ENCODE measurements around the gene CAMKK2. TPM values are rescaled to one million over a fixed set of nuclear protein-coding genes. Genes with fewer than 3 reads are reported as not detected.

CAMKK2 gene
- total and polyA plus RNA-seq, 4 donors: 10.5 to 26.0 (median 20.5) TPM

DNA sequence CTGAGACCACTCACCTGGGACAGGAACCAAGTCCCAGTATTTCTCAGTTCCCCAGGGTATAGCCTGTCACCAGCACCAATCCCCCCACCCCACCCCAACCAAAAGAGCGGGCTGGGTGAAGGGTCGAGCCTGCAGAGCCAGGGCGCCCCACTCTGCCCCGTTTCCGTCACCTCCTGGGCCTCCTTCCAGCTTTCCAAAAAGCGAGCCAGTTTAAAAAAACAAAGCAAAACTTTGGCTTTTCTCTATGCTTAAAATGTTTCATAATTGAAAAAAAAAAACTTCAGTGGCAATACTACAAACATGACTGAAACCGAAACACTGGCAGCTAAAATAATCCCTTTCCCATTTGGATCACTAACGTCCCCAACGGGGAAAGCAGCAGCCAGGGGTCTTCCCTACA is 7.5 kb downstream of the CAMKK2 start:
- DNase-seq (ENCODE audit: low spot score): no peak
- TF ChIP-seq NR2F2 (IDR thresholded peaks at IDR 0.05) (peak; percentile 60), HNF4A (conservative IDR thresholded peaks at IDR 0.05) (no peak)
- TF ChIP-seq, protein P1, sequence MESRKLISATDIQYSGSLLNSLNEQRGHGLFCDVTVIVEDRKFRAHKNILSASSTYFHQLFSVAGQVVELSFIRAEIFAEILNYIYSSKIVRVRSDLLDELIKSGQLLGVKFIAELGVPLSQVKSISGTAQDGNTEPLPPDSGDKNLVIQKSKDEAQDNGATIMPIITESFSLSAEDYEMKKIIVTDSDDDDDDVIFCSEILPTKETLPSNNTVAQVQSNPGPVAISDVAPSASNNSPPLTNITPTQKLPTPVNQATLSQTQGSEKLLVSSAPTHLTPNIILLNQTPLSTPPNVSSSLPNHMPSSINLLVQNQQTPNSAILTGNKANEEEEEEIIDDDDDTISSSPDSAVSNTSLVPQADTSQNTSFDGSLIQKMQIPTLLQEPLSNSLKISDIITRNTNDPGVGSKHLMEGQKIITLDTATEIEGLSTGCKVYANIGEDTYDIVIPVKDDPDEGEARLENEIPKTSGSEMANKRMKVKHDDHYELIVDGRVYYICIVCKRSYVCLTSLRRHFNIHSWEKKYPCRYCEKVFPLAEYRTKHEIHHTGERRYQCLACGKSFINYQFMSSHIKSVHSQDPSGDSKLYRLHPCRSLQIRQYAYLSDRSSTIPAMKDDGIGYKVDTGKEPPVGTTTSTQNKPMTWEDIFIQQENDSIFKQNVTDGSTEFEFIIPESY (IDR thresholded peaks at IDR 0.05): no peak
- TF ChIP-seq, protein P2, sequence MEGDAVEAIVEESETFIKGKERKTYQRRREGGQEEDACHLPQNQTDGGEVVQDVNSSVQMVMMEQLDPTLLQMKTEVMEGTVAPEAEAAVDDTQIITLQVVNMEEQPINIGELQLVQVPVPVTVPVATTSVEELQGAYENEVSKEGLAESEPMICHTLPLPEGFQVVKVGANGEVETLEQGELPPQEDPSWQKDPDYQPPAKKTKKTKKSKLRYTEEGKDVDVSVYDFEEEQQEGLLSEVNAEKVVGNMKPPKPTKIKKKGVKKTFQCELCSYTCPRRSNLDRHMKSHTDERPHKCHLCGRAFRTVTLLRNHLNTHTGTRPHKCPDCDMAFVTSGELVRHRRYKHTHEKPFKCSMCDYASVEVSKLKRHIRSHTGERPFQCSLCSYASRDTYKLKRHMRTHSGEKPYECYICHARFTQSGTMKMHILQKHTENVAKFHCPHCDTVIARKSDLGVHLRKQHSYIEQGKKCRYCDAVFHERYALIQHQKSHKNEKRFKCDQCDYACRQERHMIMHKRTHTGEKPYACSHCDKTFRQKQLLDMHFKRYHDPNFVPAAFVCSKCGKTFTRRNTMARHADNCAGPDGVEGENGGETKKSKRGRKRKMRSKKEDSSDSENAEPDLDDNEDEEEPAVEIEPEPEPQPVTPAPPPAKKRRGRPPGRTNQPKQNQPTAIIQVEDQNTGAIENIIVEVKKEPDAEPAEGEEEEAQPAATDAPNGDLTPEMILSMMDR (IDR thresholded peaks at IDR 0.05; ENCODE audit: low read depth, low read length, missing input control): no peak
- 56% methylated on average over 9 of the region's 9 CpGs for WGBS
- no peaks in the 10 kb centered on the region for H3K27me3 ChIP-seq (ENCODE audit: control insufficient read depth in 4 of 4, insufficient read depth in 4 of 4, low read length in 3 of 4)
- H3K4me3 ChIP-seq (ENCODE audit: low read depth in 1 of 3, low read length in 3 of 3): no peak overlapping the region
- no peak overlapping the region for H3K9ac ChIP-seq (ENCODE audit: low read depth in 1 of 2, low read length in 2 of 2)
- peaks cover 0 to 14% (median 4%) of the 10 kb centered on the region in 4 donors for H3K4me1 ChIP-seq (ENCODE audit: control insufficient read depth in 4 of 4, insufficient read depth in 4 of 4, low read length in 3 of 4)
- H3K36me3 ChIP-seq (ENCODE audit: control insufficient read depth in 4 of 4, insufficient read depth in 3 of 4, low read depth in 1 of 4, low read length in 3 of 4): peaks cover 0 to 6% (median 3%) of the 10 kb centered on the region in 4 donors
- H3K9me3 ChIP-seq (ENCODE audit: control insufficient read depth in 4 of 4, low read length in 3 of 4): no peaks in the 10 kb centered on the region
- peak overlapping the region in 1 of 2 donors; percentile 23 for H3K27ac ChIP-seq (ENCODE audit: low read depth in 1 of 2, low read length in 2 of 2)

GRCh38 chr12:121288158-121288845 is 8.2 kb downstream of the CAMKK2 start:
- no peak for DNase-seq (ENCODE audit: low spot score)
- Histone ChIP-seq H3K36me3 (ENCODE audit: control insufficient read depth in 4 of 4, insufficient read depth in 3 of 4, low read depth in 1 of 4, low read length in 3 of 4) (peaks cover 0 to 6% (median 3%) of the 10 kb centered on the region in 4 donors), H3K9ac (ENCODE audit: low read depth in 1 of 2, low read length in 2 of 2) (no peak overlapping the region), H3K27me3 (ENCODE audit: control insufficient read depth in 4 of 4, insufficient read depth in 4 of 4, low read length in 3 of 4) (no peaks in the 10 kb centered on the region), H3K9me3 (ENCODE audit: control insufficient read depth in 4 of 4, low read length in 3 of 4) (no peaks in the 10 kb centered on the region), H3K27ac (ENCODE audit: low read depth in 1 of 2, low read length in 2 of 2) (peak overlapping the region in 1 of 2 donors; percentile 1), H3K4me1 (ENCODE audit: control insufficient read depth in 4 of 4, insufficient read depth in 4 of 4, low read length in 3 of 4) (peaks cover 0 to 14% (median 4%) of the 10 kb centered on the region in 4 donors), H3K4me3 (ENCODE audit: low read depth in 1 of 3, low read length in 3 of 3) (no peak overlapping the region)
- WGBS: 68% methylated on average over 10 of the region's 10 CpGs
- TF ChIP-seq TAF1 (conservative IDR thresholded peaks at IDR 0.05): no peak
- TF ChIP-seq HNF4G (IDR thresholded peaks at IDR 0.05): no peak
- TF ChIP-seq, protein P3, sequence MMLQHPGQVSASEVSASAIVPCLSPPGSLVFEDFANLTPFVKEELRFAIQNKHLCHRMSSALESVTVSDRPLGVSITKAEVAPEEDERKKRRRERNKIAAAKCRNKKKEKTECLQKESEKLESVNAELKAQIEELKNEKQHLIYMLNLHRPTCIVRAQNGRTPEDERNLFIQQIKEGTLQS (IDR thresholded peaks at IDR 0.05): no peak
- TF ChIP-seq, protein P4, sequence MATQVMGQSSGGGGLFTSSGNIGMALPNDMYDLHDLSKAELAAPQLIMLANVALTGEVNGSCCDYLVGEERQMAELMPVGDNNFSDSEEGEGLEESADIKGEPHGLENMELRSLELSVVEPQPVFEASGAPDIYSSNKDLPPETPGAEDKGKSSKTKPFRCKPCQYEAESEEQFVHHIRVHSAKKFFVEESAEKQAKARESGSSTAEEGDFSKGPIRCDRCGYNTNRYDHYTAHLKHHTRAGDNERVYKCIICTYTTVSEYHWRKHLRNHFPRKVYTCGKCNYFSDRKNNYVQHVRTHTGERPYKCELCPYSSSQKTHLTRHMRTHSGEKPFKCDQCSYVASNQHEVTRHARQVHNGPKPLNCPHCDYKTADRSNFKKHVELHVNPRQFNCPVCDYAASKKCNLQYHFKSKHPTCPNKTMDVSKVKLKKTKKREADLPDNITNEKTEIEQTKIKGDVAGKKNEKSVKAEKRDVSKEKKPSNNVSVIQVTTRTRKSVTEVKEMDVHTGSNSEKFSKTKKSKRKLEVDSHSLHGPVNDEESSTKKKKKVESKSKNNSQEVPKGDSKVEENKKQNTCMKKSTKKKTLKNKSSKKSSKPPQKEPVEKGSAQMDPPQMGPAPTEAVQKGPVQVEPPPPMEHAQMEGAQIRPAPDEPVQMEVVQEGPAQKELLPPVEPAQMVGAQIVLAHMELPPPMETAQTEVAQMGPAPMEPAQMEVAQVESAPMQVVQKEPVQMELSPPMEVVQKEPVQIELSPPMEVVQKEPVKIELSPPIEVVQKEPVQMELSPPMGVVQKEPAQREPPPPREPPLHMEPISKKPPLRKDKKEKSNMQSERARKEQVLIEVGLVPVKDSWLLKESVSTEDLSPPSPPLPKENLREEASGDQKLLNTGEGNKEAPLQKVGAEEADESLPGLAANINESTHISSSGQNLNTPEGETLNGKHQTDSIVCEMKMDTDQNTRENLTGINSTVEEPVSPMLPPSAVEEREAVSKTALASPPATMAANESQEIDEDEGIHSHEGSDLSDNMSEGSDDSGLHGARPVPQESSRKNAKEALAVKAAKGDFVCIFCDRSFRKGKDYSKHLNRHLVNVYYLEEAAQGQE (IDR thresholded peaks at IDR 0.05): no peak
- no peak for TF ChIP-seq RXRA (IDR thresholded peaks at IDR 0.05)
- TF ChIP-seq FOXA2 (IDR thresholded peaks at IDR 0.05): no peak
- TF ChIP-seq, protein P2 (IDR thresholded peaks at IDR 0.05; ENCODE audit: low read depth, low read length, missing input control): no peak
- TF ChIP-seq JUND (IDR thresholded peaks at IDR 0.05): no peak
- no peak for TF ChIP-seq NR2F2 (IDR thresholded peaks at IDR 0.05)
- TF ChIP-seq EGR1 (IDR thresholded peaks at IDR 0.05; ENCODE audit: low read depth in 2 of 2): no peak
- no peak for TF ChIP-seq YY1 (IDR thresholded peaks at IDR 0.05)
- TF ChIP-seq SP1 (IDR thresholded peaks at IDR 0.05): no peak
- TF ChIP-seq, protein P1 (IDR thresholded peaks at IDR 0.05): no peak

Data from liver (tissue), 9 donors.